ENCODE results near the gene CYREN.
"Not testable (repeated sequence)": the region's sequence is repeated elsewhere in the genome, so short reads cannot be mapped to it uniquely, and the experiment has no call there.

Gene CYREN

GRCh38 chr7:135177028-135177696 is 6.7 kb upstream of the CYREN start:
- no peak for DNase-seq (ENCODE audit: low read depth)

- DNase-seq (ENCODE audit: low read depth) = no peak
Measured at GRCh38 chr7:135175931-135176330, 5.4 kb upstream of the CYREN start.

- no peak for DNase-seq (ENCODE audit: low read depth)
Measured at GRCh38 chr7:135174941-135175340, 4.4 kb upstream of the CYREN start.

GRCh38 chr7:135173916-135174315 is 3.4 kb upstream of the CYREN start:
- not testable (repeated sequence) for DNase-seq (ENCODE audit: low read depth)

GRCh38 chr7:135171581-135172291 is 1.2 kb upstream of the CYREN start:
- not testable (repeated sequence) for DNase-seq (ENCODE audit: low read depth)

- not testable (repeated sequence) for DNase-seq (ENCODE audit: low read depth)
Measured at GRCh38 chr7:135170998-135171481, 533 bp upstream of the CYREN start.

- no peak for DNase-seq (ENCODE audit: low read depth)
Measured at GRCh38 chr7:135169964-135170273, 588 bp downstream of the CYREN start.

GRCh38 chr7:135169141-135169963 is 1.2 kb downstream of the CYREN start:
- no peak for DNase-seq (ENCODE audit: low read depth)

- no peak for DNase-seq (ENCODE audit: low read depth)
Measured at GRCh38 chr7:135168489-135169140, 1.9 kb downstream of the CYREN start.

GRCh38 chr7:135168001-135168400 is 2.5 kb downstream of the CYREN start:
- no peak for DNase-seq (ENCODE audit: low read depth)

- no peak for DNase-seq (ENCODE audit: low read depth)
Measured at GRCh38 chr7:135167365-135167917, 3.1 kb downstream of the CYREN start.

GRCh38 chr7:135166338-135166990 is 4.0 kb downstream of the CYREN start:
- DNase-seq (ENCODE audit: low read depth) = no peak

GRCh38 chr7:135165862-135166261 is 4.6 kb downstream of the CYREN start:
- DNase-seq (ENCODE audit: low read depth) = no peak

GRCh38 chr7:135164357-135165061 is 6.0 kb downstream of the CYREN start:
- no peak for DNase-seq (ENCODE audit: low read depth)

GRCh38 chr7:135162382-135163001 is 8.0 kb downstream of the CYREN start:
- no peak for DNase-seq (ENCODE audit: low read depth)

- no peak for DNase-seq (ENCODE audit: low read depth)
Measured at GRCh38 chr7:135161669-135162068, 8.8 kb downstream of the CYREN start.

- DNase-seq (ENCODE audit: low read depth) = no peak
Measured at GRCh38 chr7:135160858-135161653, 9.5 kb downstream of the CYREN start.

- DNase-seq (ENCODE audit: low read depth) = no peak
Measured at GRCh38 chr7:135160098-135160857, 10.2 kb downstream of the CYREN start.
